HG02571 (cell line): ENCODE measurements around the gene RREB1.

Source experiments
- ATAC-seq: cut with Tn5 transposase; IDR thresholded peaks from one replicate; pipeline ENCODE4 v1.9.1; 2021; ENCODE audit warnings: mild to moderate bottlenecking, moderate library complexity; ENCODE audit not compliant: unreplicated experiment

Gene RREB1

GRCh38 chr6:7218406-7218988 is 110.7 kb downstream of the RREB1 start:
- no peak for ATAC-seq

DNA sequence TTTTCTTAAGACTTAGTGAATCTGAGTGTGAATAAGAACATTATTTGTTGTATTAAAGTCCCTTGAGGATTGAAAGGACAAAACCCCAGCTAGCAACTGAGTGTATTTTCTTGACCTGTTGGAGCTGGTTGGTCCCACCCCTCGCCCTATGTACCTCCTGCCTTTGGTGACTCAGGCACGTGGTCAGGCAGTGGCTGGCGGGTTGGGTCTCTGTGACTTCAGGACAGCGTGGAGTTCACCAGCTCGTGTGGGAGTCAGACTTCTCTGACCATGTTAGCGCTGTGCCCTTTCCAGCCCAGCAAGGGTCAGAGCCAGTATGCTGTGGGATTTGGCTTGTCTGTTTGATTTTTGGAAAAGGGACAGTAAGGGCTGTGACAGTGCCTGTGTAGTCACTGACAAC is 111.5 kb downstream of the RREB1 start:
- ATAC-seq = no peak

DNA sequence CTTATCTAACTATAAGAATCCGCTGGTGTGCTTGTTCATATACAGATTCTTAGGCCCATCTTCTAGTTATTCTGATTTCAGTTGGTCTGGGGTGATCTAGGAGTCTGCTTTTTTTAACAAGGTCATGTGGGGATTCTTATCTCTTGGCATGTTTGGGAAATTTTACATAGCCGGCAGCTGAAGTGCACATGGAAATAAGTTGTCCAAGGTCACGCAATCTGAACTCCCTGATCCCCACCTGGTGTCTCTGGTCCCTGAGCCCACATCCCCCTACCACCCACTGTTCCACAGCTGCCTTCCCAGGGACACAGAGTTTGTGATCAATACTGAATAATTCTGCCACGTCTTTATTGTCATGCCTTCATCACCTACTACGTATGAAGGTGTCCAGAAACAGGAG is 114.4 kb downstream of the RREB1 start:
- no peak for ATAC-seq

DNA sequence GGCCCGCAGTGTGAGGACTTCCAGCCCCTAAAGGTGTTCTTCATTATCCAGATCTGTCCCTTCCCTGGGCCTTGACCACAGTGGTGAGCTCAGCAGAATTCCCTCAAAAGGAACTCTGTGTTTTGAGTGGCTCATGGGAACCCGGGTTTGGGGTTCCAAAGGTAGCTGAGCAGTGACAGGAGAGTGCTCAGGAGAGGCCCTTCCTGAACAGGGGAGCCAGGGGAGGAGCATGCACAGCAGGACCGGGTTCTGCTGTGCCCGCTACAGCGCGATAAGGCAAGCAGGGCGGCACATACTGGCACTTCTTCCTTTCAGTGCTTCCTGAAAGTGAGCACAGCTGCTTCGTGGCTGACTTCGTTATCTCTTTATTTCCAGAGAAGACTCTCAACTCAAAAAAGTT is 117.0 kb downstream of the RREB1 start:
- no peak for ATAC-seq

DNA sequence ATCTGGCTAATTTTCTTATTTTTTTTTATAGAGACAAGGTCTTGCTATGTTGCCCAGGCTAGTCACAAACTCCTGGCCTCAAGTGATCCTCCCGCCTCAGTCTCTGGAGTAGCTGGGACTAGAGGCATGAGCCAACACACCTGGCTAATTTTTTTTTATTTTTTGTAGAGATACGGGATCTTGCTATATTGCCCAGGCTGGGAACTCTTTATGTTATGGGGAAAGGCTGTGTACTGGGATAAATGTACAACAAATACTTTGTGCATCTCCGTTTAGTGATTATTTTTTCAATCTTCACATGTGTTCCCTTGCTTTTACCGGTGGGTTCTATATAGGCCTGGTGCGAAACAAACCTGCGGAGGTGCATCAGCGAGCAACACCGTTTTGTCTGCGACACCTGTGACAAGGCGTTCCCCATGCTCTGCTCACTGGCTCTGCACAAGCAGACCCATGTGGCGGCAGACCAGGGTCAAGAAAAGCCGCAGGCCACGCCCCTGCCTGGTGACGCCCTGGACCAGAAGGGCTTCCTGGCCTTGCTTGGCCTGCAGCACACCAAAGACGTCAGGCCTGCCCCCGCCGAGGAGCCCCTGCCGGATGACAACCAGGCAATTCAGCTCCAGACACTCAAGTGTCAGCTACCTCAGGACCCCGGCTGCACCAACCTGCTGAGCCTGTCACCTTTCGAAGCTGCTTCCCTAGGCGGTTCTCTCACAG is 121.1 kb downstream of the RREB1 start:
- no peak for ATAC-seq

GRCh38 chr6:7229376-7230326 is 121.9 kb downstream of the RREB1 start:
- ATAC-seq = no peak

DNA sequence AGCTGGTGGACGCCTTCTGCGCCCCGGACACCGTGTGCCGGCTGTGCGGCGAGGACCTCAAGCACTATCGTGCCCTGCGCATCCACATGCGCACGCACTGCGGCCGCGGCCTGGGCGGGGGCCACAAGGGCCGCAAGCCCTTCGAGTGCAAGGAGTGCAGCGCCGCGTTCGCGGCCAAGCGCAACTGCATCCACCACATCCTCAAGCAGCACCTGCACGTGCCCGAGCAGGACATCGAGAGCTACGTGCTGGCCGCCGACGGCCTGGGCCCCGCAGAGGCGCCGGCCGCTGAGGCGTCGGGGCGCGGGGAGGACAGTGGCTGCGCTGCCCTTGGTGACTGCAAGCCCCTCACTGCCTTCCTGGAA is 122.5 kb downstream of the RREB1 start:
- ATAC-seq = no peak

GRCh38 chr6:7230956-7231713 is 123.4 kb downstream of the RREB1 start:
- no peak for ATAC-seq

DNA sequence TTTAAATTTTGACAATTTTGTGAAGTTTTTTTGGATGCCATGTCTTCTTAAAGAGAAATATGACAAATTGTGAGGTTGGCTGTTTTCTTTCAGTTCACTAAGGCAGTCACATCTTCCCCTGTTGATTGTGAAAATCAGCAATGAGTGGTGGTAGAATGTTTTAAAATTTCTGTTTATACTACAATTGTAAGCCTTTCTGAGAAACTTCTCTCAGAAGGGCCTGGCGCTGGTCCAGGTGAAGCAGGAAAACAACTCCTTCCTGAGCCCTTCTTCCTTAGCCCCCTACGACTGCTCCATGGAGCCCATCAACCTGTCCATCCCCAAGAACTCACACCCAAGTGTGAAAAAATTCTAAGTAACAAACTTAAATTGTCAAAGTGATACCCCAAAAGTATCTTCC is 124.6 kb downstream of the RREB1 start:
- ATAC-seq = no peak

DNA sequence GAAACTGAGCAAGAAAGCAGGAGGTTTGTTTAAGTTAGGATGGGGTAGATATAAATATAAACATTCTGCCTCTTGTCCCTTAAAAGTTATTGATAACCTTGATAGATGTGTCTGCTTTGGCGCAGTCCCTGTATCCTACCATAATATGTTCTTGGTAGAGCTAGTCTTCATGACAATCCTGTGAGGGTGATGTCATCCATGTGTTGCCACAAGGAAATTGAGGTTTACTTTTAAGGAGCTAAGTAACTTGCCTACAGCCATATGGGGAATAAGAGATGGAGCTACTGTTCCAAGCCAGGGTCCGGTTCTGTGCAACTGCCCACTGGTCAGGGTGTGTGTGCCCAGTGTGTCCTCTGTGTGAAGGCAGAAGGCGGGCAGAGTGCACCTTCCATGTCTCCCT is 126.8 kb downstream of the RREB1 start:
- no peak for ATAC-seq

- no peak for ATAC-seq
Observed at GRCh38 chr6:7235712-7236305, 128.0 kb downstream of the RREB1 start.

DNA sequence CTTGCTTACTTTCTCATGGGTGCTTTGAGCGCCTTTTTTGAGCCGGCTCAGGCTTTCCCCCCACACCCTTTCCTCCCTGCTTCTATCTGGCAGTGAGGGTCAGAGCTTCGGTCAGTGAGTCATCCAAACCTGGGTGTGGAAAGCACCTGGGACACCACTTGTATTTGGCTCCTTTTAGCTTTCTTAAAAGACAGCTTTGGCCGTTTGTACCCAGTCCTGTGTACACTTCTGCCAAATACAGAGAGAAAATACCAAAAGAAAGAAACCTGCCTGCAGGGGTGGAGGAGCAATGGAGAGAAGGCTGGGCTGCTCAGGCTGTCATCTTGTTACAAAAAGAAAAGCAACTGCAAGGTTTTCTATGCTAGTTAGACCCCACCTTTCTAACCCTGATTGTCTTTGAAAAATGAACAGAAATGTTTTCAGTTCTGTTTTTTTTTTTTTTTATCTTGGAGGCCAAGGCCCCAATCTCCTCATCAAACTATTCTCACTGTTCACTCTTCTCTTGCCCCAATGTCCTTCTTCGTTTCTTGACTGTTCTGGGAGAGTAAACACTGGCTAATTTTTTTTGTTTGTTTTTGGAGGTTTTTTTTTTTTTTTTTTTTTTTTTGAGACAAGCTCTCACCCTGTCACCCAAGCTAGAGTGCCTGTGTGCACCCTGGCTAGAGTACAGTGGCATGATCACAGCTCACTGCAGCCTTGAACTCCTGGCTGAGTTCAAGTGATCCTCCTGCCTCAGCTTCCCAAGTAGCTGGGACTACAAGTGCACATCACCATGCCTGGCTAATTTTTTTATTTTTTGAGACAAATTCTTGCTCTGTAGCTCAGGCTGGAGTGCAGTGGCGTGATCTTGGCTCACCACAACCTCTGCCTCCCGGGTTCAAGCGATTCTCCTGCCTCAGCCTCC is 128.8 kb downstream of the RREB1 start:
- peak; percentile 62 for ATAC-seq

GRCh38 chr6:7237653-7238188 is 130.0 kb downstream of the RREB1 start:
- ATAC-seq = no peak

- ATAC-seq = no peak
Observed at GRCh38 chr6:7238526-7238899, 130.8 kb downstream of the RREB1 start.

- ATAC-seq = peak; percentile 54
Observed at GRCh38 chr6:7238900-7239589, 131.3 kb downstream of the RREB1 start.

DNA sequence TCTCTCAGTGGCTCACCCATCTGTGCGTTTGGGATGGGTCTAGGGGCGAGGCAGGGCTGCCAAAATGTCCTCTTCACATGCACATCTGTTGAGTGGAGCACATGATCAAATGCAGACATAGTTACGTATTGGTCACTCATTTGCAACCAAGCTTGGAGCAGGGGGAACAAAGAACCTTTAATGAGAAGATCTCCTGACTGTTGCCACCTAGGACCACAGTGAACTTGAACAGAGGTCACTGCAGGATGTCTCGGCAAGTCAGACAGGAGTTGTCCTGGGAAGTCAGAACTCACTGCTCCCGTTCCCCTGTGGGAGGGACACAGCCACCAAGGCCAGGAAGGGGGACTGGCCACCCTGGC is 131.8 kb downstream of the RREB1 start:
- ATAC-seq = no peak

GRCh38 chr6:7240351-7240750 is 132.6 kb downstream of the RREB1 start:
- ATAC-seq = no peak

DNA sequence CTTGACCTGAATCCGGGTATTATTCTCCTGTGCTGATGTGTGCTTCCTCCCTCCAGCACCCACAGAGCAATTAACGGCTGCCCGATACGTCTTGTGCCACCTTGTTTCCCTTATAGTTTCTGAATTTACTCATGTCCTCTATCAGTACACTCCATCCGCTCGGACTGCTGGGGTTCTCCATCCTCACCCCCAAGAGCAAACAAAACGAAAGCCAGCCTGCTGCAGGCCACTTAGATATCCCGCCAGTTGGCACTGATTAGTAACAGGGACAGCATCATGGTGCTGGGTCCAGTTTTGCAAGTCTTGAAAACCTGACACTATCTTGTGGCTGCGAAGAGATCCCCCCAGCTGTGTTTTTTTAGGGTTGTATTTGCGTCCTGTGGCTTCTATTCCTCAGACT is 133.4 kb downstream of the RREB1 start:
- ATAC-seq = no peak
